Astrocyte (in vitro differentiated cells and primary cell): ENCODE data around the gene LYPD6. TPM values are rescaled to one million over a fixed set of nuclear protein-coding genes. Genes with fewer than 3 reads are reported as not detected.

Experiments used
- DNase-seq: peaks from one replicate; pipeline ENCODE4 v3.0.0-alpha.2; 2010; ENCODE audit warnings: low read depth
- FAIRE-seq: peaks from 2 replicates; lab custom pipeline; 2011; peaks lifted over from hg19 to GRCh38; lab: Jason Lieb, UNC
- H2AFZ ChIP-seq: 2 replicates; pipeline ENCODE4 v1.6.0; 2012; ENCODE audit warnings: low read depth, low read length, inconsistent platforms
- H3K27ac ChIP-seq: 2 replicates; pipeline ENCODE4 v1.5.1; 2011; ENCODE audit warnings: low read depth, low read length, inconsistent platforms
- H3K27me3 ChIP-seq: 2 replicates; pipeline ENCODE4 v1.6.0; 2011; ENCODE audit warnings: low read length, inconsistent platforms; ENCODE audit not compliant: insufficient read depth
- H3K36me3 ChIP-seq: 2 replicates; pipeline ENCODE4 v1.5.1; 2011; ENCODE audit warnings: low read length, inconsistent platforms; ENCODE audit not compliant: insufficient read depth
- H3K4me1 ChIP-seq: 2 replicates; pipeline ENCODE4 v1.5.1; 2011; ENCODE audit warnings: low read length, inconsistent platforms; ENCODE audit not compliant: insufficient read depth
- H3K4me2 ChIP-seq: 2 replicates; pipeline ENCODE4 v1.6.0; 2012; ENCODE audit warnings: low read length, inconsistent platforms
- H3K4me3 ChIP-seq: 2 replicates; pipeline ENCODE4 v1.5.1; 2011; ENCODE audit warnings: low read depth, mild to moderate bottlenecking, low read length, inconsistent platforms; ENCODE audit not compliant: insufficient read depth
- H3K79me2 ChIP-seq: 2 replicates; pipeline ENCODE4 v1.6.0; 2012; ENCODE audit warnings: mild to moderate bottlenecking, low read length, inconsistent platforms; ENCODE audit not compliant: insufficient read depth
- H3K9ac ChIP-seq: 2 replicates; pipeline ENCODE4 v1.6.0; 2012; ENCODE audit warnings: mild to moderate bottlenecking, low read length, inconsistent platforms
- H3K9me3 ChIP-seq: 2 replicates; pipeline ENCODE4 v1.5.1; 2012; ENCODE audit warnings: low read depth, mild to moderate bottlenecking, low read length, inconsistent platforms; ENCODE audit not compliant: insufficient read depth
- H4K20me1 ChIP-seq: 2 replicates; pipeline ENCODE4 v1.6.0; 2012; ENCODE audit warnings: low read length, inconsistent platforms; ENCODE audit not compliant: insufficient read depth
- H3K27ac Mint-ChIP-seq: one replicate; pipeline ENCODE4 v1.8.0; 2021; ENCODE audit warnings: mild to moderate bottlenecking, mixed read lengths; ENCODE audit not compliant: unreplicated experiment
- H3K27me3 Mint-ChIP-seq: one replicate; pipeline ENCODE4 v1.8.0; 2021; ENCODE audit warnings: low read depth, mixed read lengths; ENCODE audit not compliant: unreplicated experiment
- H3K36me3 Mint-ChIP-seq: one replicate; pipeline ENCODE4 v1.8.0; 2021; ENCODE audit warnings: low read depth, mixed read lengths; ENCODE audit not compliant: unreplicated experiment
- H3K4me1 Mint-ChIP-seq: one replicate; pipeline ENCODE4 v1.8.0; 2021; ENCODE audit warnings: low read depth, mixed read lengths; ENCODE audit not compliant: unreplicated experiment
- H3K4me3 Mint-ChIP-seq: one replicate; pipeline ENCODE4 v1.8.0; 2021; ENCODE audit warnings: mild to moderate bottlenecking, moderate library complexity, mixed read lengths; ENCODE audit not compliant: unreplicated experiment
- H3K9me3 Mint-ChIP-seq: one replicate; pipeline ENCODE4 v1.8.0; 2021; ENCODE audit warnings: mild to moderate bottlenecking, mixed read lengths; ENCODE audit not compliant: unreplicated experiment
- EZH2 ChIP-seq: IDR thresholded peaks from 2 replicates; pipeline ENCODE4 v1.6.1; 2012; ENCODE audit warnings: mild to moderate bottlenecking, low read length, inconsistent platforms; ENCODE audit not compliant: insufficient read depth
- total RNA-seq: library from RNA; stranded (reverse); gene quantifications from 2 replicates; pipeline ENCODE4 v1.2.1, GENCODE V29; 2021
- TF ChIP-seq, protein P1 (sequence below): IDR thresholded peaks from 2 replicates; pipeline ENCODE4 v1.5.1; 2011; ENCODE audit warnings: low read depth, mild to moderate bottlenecking, inconsistent platforms, low read length, moderate library complexity; ENCODE audit not compliant: insufficient read depth

LYPD6 gene
- total RNA-seq, 1 donor from 2014 or later: 1.4 TPM

DNA sequence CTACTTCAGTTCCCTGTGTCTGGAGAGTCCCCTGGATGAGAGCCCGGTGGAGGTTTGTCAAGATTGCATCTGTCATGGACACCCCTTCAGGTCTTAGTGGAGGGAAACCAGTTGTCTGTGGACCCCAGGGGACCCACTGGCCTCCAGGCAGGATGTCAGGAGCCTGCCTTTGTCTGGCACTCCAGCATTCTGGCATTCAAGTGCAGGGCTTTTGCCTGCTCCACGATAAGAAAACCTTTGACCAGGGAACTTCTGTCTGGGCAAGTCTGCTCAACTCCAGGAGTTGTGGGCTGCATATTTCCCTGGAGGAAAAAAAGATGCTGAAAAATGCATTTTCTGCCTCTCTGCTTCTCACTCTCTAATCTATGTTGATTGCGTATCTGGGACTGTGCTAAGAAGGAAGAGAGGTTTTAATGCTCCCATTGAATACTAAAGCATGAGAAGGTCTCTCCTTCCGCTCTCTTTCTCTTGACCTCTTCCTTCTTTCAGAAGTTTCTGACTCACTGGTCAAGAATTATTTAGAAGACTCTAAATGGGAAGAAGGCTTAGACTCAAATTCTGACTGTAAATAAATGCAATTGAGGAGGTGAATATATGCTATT, 152.7 kb downstream of the LYPD6 start:
- no peaks in the 10 kb centered on the region for H4K20me1 ChIP-seq

DNA sequence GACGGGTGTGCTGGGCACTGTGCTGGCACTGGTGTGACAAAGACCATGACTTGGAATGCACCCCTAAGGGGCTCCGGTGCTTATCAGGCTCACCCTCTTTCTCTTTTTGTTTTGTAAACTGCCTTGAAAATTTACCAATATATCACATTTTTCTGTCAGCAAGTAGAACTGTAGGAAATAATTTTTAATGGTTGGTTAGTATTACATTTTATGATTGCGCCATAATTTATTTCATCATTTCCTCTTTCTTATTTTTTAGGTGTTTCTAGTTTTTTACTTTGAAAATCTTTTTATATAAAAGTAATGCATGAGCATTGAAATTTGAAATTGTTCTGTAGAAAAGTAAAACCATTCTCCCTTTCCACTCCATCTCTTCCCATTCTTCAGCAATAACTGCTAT, 156.3 kb downstream of the LYPD6 start:
- Histone ChIP-seq H3K4me3 (no peak overlapping the region), H3K9me3 (no peaks in the 10 kb centered on the region), H3K4me1 (no peaks in the 10 kb centered on the region), H3K27me3 (no peaks in the 10 kb centered on the region), H3K79me2 (no peaks in the 10 kb centered on the region), H3K36me3 (no peaks in the 10 kb centered on the region), H3K4me2 (no peak overlapping the region), H3K27ac (no peak overlapping the region), H2AFZ (no peak overlapping the region), H4K20me1 (no peaks in the 10 kb centered on the region), H3K9ac (no peak overlapping the region)
- Mint-ChIP-seq H3K36me3 (no peaks in the 10 kb centered on the region), H3K4me3 (no peak overlapping the region), H3K27ac (no peak overlapping the region), H3K9me3 (no peaks in the 10 kb centered on the region), H3K4me1 (peaks cover 13% of the 10 kb centered on the region), H3K27me3 (no peaks in the 10 kb centered on the region)
- FAIRE-seq (no peak), DNase-seq (no peak)
- TF ChIP-seq, protein P1, sequence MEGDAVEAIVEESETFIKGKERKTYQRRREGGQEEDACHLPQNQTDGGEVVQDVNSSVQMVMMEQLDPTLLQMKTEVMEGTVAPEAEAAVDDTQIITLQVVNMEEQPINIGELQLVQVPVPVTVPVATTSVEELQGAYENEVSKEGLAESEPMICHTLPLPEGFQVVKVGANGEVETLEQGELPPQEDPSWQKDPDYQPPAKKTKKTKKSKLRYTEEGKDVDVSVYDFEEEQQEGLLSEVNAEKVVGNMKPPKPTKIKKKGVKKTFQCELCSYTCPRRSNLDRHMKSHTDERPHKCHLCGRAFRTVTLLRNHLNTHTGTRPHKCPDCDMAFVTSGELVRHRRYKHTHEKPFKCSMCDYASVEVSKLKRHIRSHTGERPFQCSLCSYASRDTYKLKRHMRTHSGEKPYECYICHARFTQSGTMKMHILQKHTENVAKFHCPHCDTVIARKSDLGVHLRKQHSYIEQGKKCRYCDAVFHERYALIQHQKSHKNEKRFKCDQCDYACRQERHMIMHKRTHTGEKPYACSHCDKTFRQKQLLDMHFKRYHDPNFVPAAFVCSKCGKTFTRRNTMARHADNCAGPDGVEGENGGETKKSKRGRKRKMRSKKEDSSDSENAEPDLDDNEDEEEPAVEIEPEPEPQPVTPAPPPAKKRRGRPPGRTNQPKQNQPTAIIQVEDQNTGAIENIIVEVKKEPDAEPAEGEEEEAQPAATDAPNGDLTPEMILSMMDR: no peak
- no peak for TF ChIP-seq EZH2

More for the DNA sequence above, 152.7 kb downstream of the LYPD6 start:
- no peaks in the 10 kb centered on the region for H3K9me3 ChIP-seq
- no peaks in the 10 kb centered on the region for H3K27me3 Mint-ChIP-seq
- H3K27ac ChIP-seq: no peak overlapping the region
- no peaks in the 10 kb centered on the region for H3K79me2 ChIP-seq
- peaks cover 7% of the 10 kb centered on the region for H3K4me1 Mint-ChIP-seq
- H3K4me2 ChIP-seq: no peak overlapping the region
- H3K27me3 ChIP-seq: no peaks in the 10 kb centered on the region
- no peak for TF ChIP-seq EZH2
- H3K4me3 ChIP-seq: no peak overlapping the region
- FAIRE-seq: no peak
- H3K36me3 ChIP-seq: no peaks in the 10 kb centered on the region
- H3K9me3 Mint-ChIP-seq: peaks cover 2% of the 10 kb centered on the region
- no peak overlapping the region for H3K4me3 Mint-ChIP-seq
- H3K27ac Mint-ChIP-seq: no peak overlapping the region
- no peaks in the 10 kb centered on the region for H3K36me3 Mint-ChIP-seq
- peak; percentile 45 for DNase-seq
- no peaks in the 10 kb centered on the region for H3K4me1 ChIP-seq
- no peak overlapping the region for H2AFZ ChIP-seq
- H3K9ac ChIP-seq: no peak overlapping the region

DNA sequence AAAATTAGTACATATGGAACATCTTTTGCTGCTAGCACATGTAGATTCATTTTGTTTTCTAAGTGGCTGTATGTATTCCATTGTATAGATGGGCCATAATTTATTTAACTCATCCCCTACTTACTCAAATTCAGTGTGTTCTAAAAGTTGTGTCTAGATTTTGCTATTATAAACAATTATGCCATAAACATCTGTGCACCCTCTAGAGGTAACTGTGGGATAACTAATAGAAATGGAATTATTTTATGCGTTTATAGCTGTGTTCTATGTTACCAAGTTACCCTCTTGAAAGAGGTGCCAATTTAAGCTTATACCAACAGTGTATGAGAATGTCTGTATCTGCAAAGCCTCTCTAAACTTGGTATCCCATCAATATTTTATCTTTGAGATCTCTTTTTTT, 156.8 kb downstream of the LYPD6 start:
- H3K36me3 Mint-ChIP-seq: no peaks in the 10 kb centered on the region
- Histone ChIP-seq H3K4me1 (no peaks in the 10 kb centered on the region), H2AFZ (no peak overlapping the region), H3K4me3 (no peak overlapping the region), H3K9ac (no peak overlapping the region), H3K9me3 (no peaks in the 10 kb centered on the region), H3K27me3 (no peaks in the 10 kb centered on the region), H3K36me3 (no peaks in the 10 kb centered on the region), H3K27ac (no peak overlapping the region), H4K20me1 (no peaks in the 10 kb centered on the region), H3K79me2 (no peaks in the 10 kb centered on the region), H3K4me2 (no peak overlapping the region)
- TF ChIP-seq EZH2: no peak
- TF ChIP-seq, protein P1: no peak
- no peak for FAIRE-seq
- peaks cover 13% of the 10 kb centered on the region for H3K4me1 Mint-ChIP-seq
- H3K27ac Mint-ChIP-seq: no peak overlapping the region
- H3K27me3 Mint-ChIP-seq: no peaks in the 10 kb centered on the region
- H3K4me3 Mint-ChIP-seq: no peak overlapping the region
- no peaks in the 10 kb centered on the region for H3K9me3 Mint-ChIP-seq
- DNase-seq: no peak
